HG03039 (cell line): Measurements from ENCODE around the gene PRKG1.
"Not testable (repeated sequence)": the region's sequence is repeated elsewhere in the genome, so short reads cannot be mapped to it uniquely, and the experiment has no call there.

ENCODE experiments used
- ATAC-seq: cut with Tn5 transposase; IDR thresholded peaks from one replicate; pipeline ENCODE4 v1.9.1; 2021; ENCODE audit warnings: mild to moderate bottlenecking, moderate library complexity; ENCODE audit not compliant: unreplicated experiment

PRKG1 gene

DNA sequence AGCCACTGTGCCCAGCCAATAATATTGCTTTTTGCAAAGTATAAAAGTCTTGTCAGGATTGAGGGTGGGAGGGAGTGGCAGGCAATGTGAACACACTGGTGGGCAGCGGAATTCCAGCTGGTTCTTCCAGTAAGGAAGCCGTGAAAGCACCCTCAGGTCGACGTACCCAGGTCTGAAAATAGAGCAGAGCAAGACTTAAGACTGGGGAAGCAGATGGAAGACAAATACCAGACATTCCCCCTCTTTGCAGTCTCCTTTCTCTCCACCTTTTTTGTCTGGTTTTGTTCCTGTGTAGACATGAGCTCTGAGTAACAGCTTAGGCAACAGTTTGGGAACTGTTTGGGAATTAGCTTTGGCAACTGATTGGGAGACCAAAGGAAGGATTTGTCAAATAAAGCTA is 642.7 kb downstream of the PRKG1 start:
- no peak for ATAC-seq

GRCh38 chr10:51718804-51719291 is 644.6 kb downstream of the PRKG1 start:
- ATAC-seq = no peak

DNA sequence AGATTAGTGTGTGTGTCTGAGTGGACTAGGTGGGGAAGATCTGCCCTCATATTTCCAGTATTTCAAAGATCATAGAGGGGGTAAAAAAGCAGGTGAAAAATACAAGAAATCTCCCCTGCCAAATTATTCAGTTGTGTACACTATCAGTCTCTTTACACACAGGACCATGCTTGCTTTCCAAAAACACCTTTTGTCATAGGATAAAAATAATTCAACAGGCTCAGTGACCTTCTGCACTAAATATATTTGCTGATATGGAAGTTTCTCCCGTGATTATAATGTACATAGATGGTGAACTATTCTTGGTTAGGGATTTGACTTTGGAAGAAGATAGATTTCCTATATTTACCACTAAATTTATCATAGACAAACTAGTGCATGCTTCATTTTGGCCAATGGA is 649.8 kb downstream of the PRKG1 start:
- no peak for ATAC-seq

GRCh38 chr10:51729822-51730555 is 655.7 kb downstream of the PRKG1 start:
- no peak for ATAC-seq

GRCh38 chr10:51733057-51733456 is 658.8 kb downstream of the PRKG1 start:
- ATAC-seq = no peak

DNA sequence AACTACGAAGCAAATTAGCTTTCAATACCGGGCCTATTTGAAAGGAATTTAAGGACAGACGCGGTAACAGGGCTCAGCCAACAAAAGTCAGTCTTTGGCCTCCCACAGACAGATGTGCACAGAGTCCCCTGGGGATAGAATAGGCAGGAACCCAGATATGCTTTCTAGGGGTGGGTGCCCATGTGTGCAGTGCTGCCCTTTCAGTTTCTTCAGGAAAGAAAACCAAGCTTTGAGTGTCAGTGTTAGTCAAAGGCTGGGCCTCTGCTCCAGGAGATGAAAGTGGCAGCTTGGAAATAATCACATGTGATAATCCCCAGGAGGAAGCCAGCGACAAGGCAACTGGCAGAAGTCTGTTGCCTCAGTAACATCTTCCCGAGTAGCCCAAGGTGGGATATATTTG is 668.9 kb downstream of the PRKG1 start:
- no peak for ATAC-seq

- no peak for ATAC-seq
Observed at GRCh38 chr10:51744235-51745000, 670.1 kb downstream of the PRKG1 start.

- ATAC-seq = no peak
Observed at GRCh38 chr10:51745397-51745796, 671.1 kb downstream of the PRKG1 start.

DNA sequence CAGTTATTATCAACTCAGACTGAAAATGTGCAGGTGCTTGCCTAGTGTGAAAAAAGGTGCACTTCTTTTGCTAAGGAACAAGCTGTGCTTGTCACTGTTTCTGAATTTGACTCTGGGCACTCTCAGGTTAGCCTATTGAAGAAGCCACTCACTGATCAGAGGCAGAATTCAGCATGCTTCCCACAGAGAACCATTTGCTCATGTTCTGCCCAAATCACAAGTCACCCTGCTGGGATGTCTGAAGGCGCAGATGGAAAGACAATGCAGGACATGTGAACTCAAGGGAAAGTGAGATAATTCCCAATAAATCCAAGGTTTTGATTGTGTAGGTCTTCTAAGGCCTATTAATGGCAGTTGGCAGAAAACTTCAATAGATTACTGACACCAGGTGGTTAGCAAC is 672.9 kb downstream of the PRKG1 start:
- ATAC-seq = no peak

- no peak for ATAC-seq
Observed at GRCh38 chr10:51748959-51749358, 674.7 kb downstream of the PRKG1 start.

- ATAC-seq = no peak
Observed at GRCh38 chr10:51758366-51758765, 684.1 kb downstream of the PRKG1 start.

GRCh38 chr10:51758838-51759237 is 684.6 kb downstream of the PRKG1 start:
- ATAC-seq = not testable (repeated sequence)

DNA sequence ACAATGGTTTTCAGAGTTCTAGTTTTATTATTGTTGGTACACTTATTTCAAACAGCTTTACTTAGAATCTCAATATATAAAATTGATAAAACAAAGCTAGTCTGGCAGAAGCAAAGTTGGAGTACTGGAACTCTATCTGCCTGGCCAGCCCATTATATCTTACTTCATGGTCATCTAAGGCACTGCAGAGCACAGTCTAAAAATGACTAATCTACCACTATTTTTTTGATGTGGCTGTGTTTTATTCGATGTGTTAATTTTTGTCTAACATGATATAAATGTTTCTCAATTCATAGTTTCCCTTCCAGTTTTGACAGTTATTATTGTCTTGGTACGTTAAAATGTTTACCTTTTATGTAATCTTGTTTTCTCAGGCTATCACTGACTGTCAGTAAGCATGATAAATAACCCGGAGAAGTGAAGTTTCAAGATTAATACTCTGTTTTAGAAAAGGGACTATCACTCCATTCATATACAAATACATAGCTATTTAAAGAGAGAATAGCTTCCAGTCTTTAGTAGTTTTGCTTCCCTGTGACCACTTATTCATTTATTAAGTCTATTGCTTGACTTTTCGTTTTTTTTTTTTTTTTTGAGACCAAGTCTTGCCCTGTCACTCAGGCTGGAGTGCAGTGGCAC is 685.7 kb downstream of the PRKG1 start:
- no peak for ATAC-seq

DNA sequence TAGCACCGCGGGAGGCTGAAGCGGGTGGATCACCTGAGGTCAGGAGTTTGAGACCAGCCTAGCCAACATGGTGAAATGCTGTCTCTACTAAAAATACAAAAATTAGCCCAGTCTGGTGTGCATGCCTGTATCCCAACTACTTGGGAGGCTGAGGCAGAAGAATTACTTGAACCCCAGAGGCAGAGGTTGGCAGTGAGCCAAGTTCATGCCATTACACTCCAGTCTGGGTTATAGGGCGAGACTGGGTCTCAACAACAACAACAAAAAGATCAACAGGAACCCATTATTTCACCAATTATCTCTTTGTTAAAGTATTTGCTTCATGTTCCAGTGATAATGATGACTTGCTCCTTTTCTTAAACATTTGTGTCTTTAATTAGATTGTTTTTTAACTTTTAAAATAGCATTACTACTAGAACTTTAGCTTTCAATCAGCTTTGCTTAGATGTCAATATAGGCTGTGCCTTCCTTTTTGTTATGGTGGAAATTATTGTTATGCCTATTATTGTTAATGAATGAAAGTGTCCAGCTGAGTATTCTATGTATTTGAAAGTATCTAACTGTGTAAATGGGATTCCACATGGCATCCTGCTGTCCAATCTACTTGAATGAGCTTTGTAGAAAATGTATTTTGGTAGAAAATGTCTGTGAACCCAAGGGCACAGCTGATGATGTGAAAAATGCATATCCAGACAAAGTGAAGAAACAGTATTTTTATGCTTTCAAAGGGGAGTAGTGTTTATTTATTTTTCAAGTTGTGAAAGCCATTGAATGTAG is 686.8 kb downstream of the PRKG1 start:
- ATAC-seq = no peak

- no peak for ATAC-seq
Observed at GRCh38 chr10:51763746-51764145, 689.5 kb downstream of the PRKG1 start.

DNA sequence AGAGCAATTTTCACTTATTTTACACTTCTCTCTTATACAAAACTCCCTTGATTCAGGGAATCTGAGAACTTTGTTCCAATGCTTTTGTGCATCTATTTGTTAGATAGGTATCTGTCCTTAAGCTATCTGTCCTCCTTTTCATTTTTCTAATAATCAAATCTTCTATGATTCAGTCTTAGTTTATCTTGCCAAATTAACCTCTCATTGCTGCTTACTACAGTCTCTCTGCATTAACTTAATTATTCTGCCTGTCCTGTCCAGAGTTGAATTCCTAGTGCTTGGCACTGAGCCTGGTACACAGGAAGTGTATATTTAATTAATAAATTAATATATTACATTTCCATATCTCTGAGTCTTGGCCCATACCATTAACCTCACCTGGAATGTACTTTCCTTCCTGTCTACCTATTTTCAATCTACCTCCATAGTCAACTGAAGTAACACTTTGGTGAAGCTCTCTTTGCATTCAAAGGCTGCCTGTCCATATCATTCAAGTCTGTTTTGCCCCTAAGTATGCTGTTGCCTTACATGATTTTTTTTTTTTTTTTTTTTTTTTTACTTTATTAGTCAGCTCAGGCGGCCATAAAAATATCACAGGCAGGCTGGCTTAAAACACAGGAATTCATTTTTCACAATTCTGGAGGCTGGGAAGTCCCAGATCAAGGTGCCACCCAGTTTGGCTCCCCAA is 691.1 kb downstream of the PRKG1 start:
- no peak for ATAC-seq

- ATAC-seq = no peak
Observed at GRCh38 chr10:51766423-51767102, 692.3 kb downstream of the PRKG1 start.

DNA sequence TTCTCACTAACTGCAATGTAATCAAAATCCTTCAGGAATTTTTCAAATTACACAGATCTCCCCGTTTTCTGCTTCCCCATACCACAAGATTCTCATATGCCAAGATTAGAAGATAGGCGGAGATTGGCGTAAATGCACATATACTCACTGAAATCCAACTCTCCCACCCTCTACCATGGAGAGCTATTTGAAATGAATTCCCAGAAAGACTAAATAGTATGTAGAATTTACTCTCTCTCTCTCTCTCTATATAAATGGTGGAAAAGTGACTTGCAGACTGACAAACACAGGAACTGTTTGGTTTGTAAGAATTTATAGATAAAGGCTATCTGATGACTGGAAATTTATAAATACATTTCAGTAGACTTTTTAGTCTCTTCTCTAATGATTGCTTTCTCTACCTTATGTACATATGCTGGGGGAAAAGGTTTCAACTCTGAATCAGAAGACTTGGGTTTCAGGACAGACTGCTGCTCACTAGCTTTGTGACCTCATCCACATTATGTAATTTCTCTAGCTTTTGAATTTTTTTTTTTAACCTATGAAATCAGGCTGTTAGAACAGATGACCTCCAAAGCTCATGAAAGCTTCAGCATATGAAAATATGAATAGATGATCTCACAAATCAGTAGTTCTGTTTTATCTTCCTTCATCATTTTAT is 692.9 kb downstream of the PRKG1 start:
- no peak for ATAC-seq

DNA sequence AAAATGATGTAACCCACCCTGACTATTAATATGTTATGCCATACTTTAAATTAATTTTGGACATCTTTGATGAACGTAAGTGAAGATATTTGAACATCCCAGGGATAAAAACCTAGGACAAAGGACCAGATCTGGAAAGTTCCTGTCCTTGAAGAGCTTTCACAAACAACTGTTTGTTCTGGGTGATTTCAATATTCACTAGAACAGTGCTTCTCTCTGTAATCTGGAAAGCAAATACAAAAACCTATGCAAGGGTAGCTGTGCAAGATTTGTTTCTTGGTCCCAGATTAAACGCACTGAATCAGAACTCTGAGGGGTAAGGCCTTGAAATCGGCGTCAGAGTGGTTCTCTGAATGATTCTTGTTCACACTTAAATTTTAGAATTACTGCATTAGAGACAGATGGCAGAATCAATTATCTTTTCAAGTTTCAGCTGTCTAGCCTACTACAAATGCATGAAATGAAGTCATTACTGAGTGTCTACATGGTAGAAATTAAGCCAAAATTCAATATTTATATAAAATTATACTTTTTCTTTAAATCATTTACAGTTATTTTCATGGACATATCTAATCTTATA is 694.7 kb downstream of the PRKG1 start:
- no peak for ATAC-seq
